HepG2 (cell line): ENCODE data around the gene ACSL5. TPM values are rescaled to one million over a fixed set of nuclear protein-coding genes. Genes with fewer than 3 reads are reported as not detected.

ENCODE experiments used
- ATAC-seq: fragments of 200-7000 bp; cut with Tn5 transposase; 3 replicates; pipeline ENCODE4 v1.9.1; 2020; ENCODE audit warnings: mild to moderate bottlenecking, moderate library complexity
- BruUV-seq: library from RNA; stranded (reverse); fragments of 400-500 nt; replicated peaks from 2 replicates; lab custom pipeline; 2021; lab: Mats Ljungman, UMichigan
- CTCF ChIA-PET: fragments of 300-600 bp; formaldehyde crosslinking; extraction: SDS; loops from one replicate; lab custom pipeline; 2021; ENCODE audit warnings: low total read pairs, inconsistent platforms, low intra/inter-chr PET ratio; lab: Yijun Ruan, JAX
- POLR2A ChIA-PET: fragments of 350-600 bp; sonication (Branson Sonifier 250); formaldehyde crosslinking; loops from one replicate; lab custom pipeline; 2020; ENCODE audit warnings: antibody characterized with exemption, inconsistent platforms; lab: Yijun Ruan, JAX
- DNase-seq: peaks from one replicate; pipeline ENCODE4 v3.0.0-alpha.2; 2015; ENCODE audit warnings: low spot score
- FAIRE-seq: peaks from 3 replicates; lab custom pipeline; 2011; peaks lifted over from hg19 to GRCh38; lab: Jason Lieb, UNC
- H2AFZ ChIP-seq: one replicate; pipeline ENCODE4 v1.6.1; 2011; ENCODE audit warnings: low read length, inconsistent platforms
- H3K27ac ChIP-seq: fragments of 300-600 bp; 3 replicates; pipeline ENCODE4 v1.8.0; 2011; ENCODE audit warnings: mixed run types, mild to moderate bottlenecking, mixed read lengths, low read length, inconsistent platforms; ENCODE audit not compliant: insufficient read depth; ENCODE audit errors: extremely low read length
- H3K27me3 ChIP-seq, 2 experiments: fragments of 200-600 bp in 1 of 2; 2 replicates in 1 of 2; 3 replicates in 1 of 2; pipeline versions ENCODE4 v1.6.0 to v1.8.0; 2011; ENCODE audit warnings: low read length in 2 of 2, mild to moderate bottlenecking in 2 of 2, moderate library complexity in 2 of 2, inconsistent platforms in 1 of 2; ENCODE audit not compliant: insufficient read depth in 2 of 2, control insufficient read depth in 1 of 2
- H3K36me3 ChIP-seq, 2 experiments: fragments of 200-600 bp in 1 of 2; replicated peaks in 1 of 2; 2 replicates in 1 of 2; 3 replicates in 1 of 2; pipeline versions ENCODE4 v1.5.1 to v1.8.0; 2011; ENCODE audit warnings: low read length in 2 of 2, inconsistent platforms in 1 of 2; ENCODE audit not compliant: insufficient read depth in 2 of 2, control insufficient read depth in 1 of 2
- H3K4me1 ChIP-seq: 2 replicates; pipeline ENCODE4 v1.5.1; 2012; ENCODE audit warnings: low read length, inconsistent platforms; ENCODE audit not compliant: insufficient read depth
- H3K4me2 ChIP-seq: 2 replicates; pipeline ENCODE4 v1.6.0; 2011; ENCODE audit warnings: low read depth, low read length, inconsistent platforms
- H3K4me3 ChIP-seq, 3 experiments: fragments of 200-600 bp in 1 of 3; sonication (generic), shearing (Covaris generic) in 1 of 3; replicated peaks in 1 of 3; 2 replicates each; pipeline ENCODE4 v1.5.1; 2011 to 2016; ENCODE audit warnings: low read length in 3 of 3, inconsistent platforms in 2 of 3, low read depth in 2 of 3, mild to moderate bottlenecking in 2 of 3, control low read depth in 1 of 3, mixed read lengths in 1 of 3; ENCODE audit not compliant: insufficient read depth in 1 of 3
- H3K79me2 ChIP-seq: one replicate; pipeline ENCODE4 v1.6.1; 2011; ENCODE audit warnings: low read length, inconsistent platforms; ENCODE audit not compliant: insufficient read depth
- H3K9ac ChIP-seq: 2 replicates; pipeline ENCODE4 v1.6.0; 2011; ENCODE audit warnings: mild to moderate bottlenecking, low read depth, low read length, inconsistent platforms; ENCODE audit not compliant: insufficient read depth
- H3K9me3 ChIP-seq: 2 replicates; pipeline ENCODE4 v1.5.1; 2012; ENCODE audit warnings: mild to moderate bottlenecking, low read length
- H4K20me1 ChIP-seq: 2 replicates; pipeline ENCODE4 v1.6.0; 2011; ENCODE audit warnings: inconsistent platforms, mild to moderate bottlenecking, low read length, moderate library complexity; ENCODE audit not compliant: insufficient read depth
- GATAD1 ChIP-seq: IDR thresholded peaks from 2 replicates; pipeline ENCODE4 v1.6.1; 2016; ENCODE audit warnings: missing genetic modification reagents, missing compliant biosample characterization
- ZBTB21 ChIP-seq: sonication (generic); formaldehyde crosslinking; IDR thresholded peaks from 2 replicates; pipeline ENCODE4 v1.4.0; 2020; ENCODE audit warnings: missing genetic modification reagents
- ZNF121 ChIP-seq: sonication (generic); formaldehyde crosslinking; IDR thresholded peaks from 2 replicates; pipeline ENCODE4 v1.5.0; 2020; ENCODE audit warnings: mild to moderate bottlenecking, missing genetic modification reagents
- WGBS: methylation state at CpG from one replicate; pipeline ENCODE4 v1.1.6; 2017; ENCODE audit warnings: low lambda C conversion rate; 5-methylcytosine and 5-hydroxymethylcytosine counted together
- in situ Hi-C: cut with HindIII; loops from 2 replicates; pipeline ENCODE4 v1.10.0; 2017; ENCODE audit warnings: low pct_unique_long_range_greater_than_20kb; ENCODE audit not compliant: extremely low pct_ligation_motif_present
- intact Hi-C: fragments of 100-400 bp; cut with micrococcal nuclease; formaldehyde crosslinking; loops from one replicate; pipeline ENCODE4 v1.10.0; 2022; ENCODE audit not compliant: unreplicated experiment
- polyA plus RNA-seq, 8 experiments: library from polyadenylated mRNA; depleted of rRNA in 3 of 8; stranded (reverse) in 7 of 8; unstranded in 1 of 8; fragments of >200 nt; fragmentation: Illumina TruSeq in 4 of 8; extraction: Trizol in 4 of 8; gene quantifications; 2 replicates each; pipeline versions ENCODE4 v1.2.1 to v1.2.3, GENCODE V29; 2011 to 2016; ENCODE audit warnings: low read depth in 4 of 8, missing spikeins in 1 of 8, mixed read lengths in 1 of 8; ENCODE audit not compliant: insufficient read depth in 1 of 8
- total RNA-seq, 5 experiments: library from RNA; depleted of rRNA; stranded (reverse); fragments of >200 nt; fragmentation: Illumina TruSeq; extraction: Trizol; gene quantifications; 2 replicates each; pipeline ENCODE4 v1.2.3, GENCODE V29; 2016; ENCODE audit warnings: low read depth in 1 of 5
- TF ChIP-seq, protein P1 (sequence below): sonication (generic); formaldehyde crosslinking; IDR thresholded peaks from 2 replicates; pipeline ENCODE4 v1.9.0; 2021; ENCODE audit warnings: mild to moderate bottlenecking, missing genetic modification reagents

ACSL5 gene
- total and polyA plus RNA-seq, 2 of the 13 experiments (the other 11 are each of a cell fraction or from before 2014, with no cell fraction given) = 56.4 to 82.5 TPM

GRCh38 chr10:112333452-112333851 is 40.5 kb upstream of the ACSL5 start (continued):
- TF ChIP-seq, protein P1, sequence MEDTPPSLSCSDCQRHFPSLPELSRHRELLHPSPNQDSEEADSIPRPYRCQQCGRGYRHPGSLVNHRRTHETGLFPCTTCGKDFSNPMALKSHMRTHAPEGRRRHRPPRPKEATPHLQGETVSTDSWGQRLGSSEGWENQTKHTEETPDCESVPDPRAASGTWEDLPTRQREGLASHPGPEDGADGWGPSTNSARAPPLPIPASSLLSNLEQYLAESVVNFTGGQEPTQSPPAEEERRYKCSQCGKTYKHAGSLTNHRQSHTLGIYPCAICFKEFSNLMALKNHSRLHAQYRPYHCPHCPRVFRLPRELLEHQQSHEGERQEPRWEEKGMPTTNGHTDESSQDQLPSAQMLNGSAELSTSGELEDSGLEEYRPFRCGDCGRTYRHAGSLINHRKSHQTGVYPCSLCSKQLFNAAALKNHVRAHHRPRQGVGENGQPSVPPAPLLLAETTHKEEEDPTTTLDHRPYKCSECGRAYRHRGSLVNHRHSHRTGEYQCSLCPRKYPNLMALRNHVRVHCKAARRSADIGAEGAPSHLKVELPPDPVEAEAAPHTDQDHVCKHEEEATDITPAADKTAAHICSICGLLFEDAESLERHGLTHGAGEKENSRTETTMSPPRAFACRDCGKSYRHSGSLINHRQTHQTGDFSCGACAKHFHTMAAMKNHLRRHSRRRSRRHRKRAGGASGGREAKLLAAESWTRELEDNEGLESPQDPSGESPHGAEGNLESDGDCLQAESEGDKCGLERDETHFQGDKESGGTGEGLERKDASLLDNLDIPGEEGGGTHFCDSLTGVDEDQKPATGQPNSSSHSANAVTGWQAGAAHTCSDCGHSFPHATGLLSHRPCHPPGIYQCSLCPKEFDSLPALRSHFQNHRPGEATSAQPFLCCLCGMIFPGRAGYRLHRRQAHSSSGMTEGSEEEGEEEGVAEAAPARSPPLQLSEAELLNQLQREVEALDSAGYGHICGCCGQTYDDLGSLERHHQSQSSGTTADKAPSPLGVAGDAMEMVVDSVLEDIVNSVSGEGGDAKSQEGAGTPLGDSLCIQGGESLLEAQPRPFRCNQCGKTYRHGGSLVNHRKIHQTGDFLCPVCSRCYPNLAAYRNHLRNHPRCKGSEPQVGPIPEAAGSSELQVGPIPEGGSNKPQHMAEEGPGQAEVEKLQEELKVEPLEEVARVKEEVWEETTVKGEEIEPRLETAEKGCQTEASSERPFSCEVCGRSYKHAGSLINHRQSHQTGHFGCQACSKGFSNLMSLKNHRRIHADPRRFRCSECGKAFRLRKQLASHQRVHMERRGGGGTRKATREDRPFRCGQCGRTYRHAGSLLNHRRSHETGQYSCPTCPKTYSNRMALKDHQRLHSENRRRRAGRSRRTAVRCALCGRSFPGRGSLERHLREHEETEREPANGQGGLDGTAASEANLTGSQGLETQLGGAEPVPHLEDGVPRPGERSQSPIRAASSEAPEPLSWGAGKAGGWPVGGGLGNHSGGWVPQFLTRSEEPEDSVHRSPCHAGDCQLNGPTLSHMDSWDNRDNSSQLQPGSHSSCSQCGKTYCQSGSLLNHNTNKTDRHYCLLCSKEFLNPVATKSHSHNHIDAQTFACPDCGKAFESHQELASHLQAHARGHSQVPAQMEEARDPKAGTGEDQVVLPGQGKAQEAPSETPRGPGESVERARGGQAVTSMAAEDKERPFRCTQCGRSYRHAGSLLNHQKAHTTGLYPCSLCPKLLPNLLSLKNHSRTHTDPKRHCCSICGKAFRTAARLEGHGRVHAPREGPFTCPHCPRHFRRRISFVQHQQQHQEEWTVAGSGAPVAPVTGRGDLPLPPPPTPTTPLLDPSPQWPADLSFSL (CRISPR knock-in tag) = no peak
- no peak for TF ChIP-seq ZBTB21 (CRISPR knock-in tag)

- Histone ChIP-seq H3K9me3 (no peaks in the 10 kb centered on the region), H3K79me2 (no peaks in the 10 kb centered on the region), H2AFZ (no peak overlapping the region), H3K4me1 (peaks cover 55% of the 10 kb centered on the region), H3K27ac (no peak overlapping the region), H4K20me1 (no peaks in the 10 kb centered on the region), H3K4me2 (peak overlapping the region; percentile 52), H3K9ac (no peak overlapping the region), H3K36me3 (no peaks in the 10 kb centered on the region), H3K27me3 (no peaks in the 10 kb centered on the region), H3K4me3 (no peak overlapping the region)
- CTCF ChIA-PET = no interaction called here
- 46% methylated on average over 5 of the region's 5 CpGs for WGBS
- in situ Hi-C loops = loop anchor here (25.0 kb wide), 1 partner anchor 102 kb away; the partner anchor contains the start of genes VTI1A and ZDHHC6
- intact Hi-C loops = no loop called here
- FAIRE-seq (no peak), DNase-seq (no peak), ATAC-seq (peak; percentile 19)
- BruUV-seq = no TSS peak
- TF ChIP-seq ZNF121 (CRISPR knock-in tag) (peak; percentile 23; the same call in 1 of the 2 replicates), GATAD1 (CRISPR knock-in tag) (no peak)
- POLR2A ChIA-PET = interaction anchor here (1.1 kb wide), 1 partner anchor 30 kb away, joined by 4 read pairs; no protein-coding TSS in a partner anchor
Observed at GRCh38 chr10:112335111-112335867, 38.6 kb upstream of the ACSL5 start.
